ENCODE data around the gene ZFPL1.

DNA sequence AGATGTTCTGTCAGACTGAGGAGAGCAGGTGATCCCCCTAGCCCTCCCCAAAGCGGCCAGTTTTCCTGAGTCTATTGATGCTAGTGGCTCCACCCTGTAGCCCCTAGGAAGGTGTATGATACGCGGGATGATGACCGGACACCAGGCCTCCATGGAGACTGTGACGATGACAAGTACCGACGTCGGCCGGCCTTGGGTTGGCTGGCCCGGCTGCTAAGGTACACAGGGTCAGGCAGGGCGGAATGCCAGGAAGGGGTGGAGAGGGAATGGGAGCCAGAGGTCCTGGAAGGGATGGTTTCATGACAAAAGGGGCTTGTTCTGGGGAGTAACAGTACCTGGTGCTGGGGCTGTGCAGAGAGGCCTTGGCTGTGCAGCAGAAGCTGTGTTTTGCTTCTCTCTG, 3.2 kb downstream of the ZFPL1 start:
- TF ChIP-seq, protein P1, sequence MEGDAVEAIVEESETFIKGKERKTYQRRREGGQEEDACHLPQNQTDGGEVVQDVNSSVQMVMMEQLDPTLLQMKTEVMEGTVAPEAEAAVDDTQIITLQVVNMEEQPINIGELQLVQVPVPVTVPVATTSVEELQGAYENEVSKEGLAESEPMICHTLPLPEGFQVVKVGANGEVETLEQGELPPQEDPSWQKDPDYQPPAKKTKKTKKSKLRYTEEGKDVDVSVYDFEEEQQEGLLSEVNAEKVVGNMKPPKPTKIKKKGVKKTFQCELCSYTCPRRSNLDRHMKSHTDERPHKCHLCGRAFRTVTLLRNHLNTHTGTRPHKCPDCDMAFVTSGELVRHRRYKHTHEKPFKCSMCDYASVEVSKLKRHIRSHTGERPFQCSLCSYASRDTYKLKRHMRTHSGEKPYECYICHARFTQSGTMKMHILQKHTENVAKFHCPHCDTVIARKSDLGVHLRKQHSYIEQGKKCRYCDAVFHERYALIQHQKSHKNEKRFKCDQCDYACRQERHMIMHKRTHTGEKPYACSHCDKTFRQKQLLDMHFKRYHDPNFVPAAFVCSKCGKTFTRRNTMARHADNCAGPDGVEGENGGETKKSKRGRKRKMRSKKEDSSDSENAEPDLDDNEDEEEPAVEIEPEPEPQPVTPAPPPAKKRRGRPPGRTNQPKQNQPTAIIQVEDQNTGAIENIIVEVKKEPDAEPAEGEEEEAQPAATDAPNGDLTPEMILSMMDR (IDR thresholded peaks at IDR 0.05), result no peak
- no peak for TF ChIP-seq POLR2A (IDR thresholded peaks at IDR 0.05)
